HG03066 (cell line): Measurements from ENCODE around the gene POLR1G.
"Not testable (repeated sequence)": the region's sequence is repeated elsewhere in the genome, so short reads cannot be mapped to it uniquely, and the experiment has no call there.

Experiments
- ATAC-seq: cut with Tn5 transposase; IDR thresholded peaks from one replicate; pipeline ENCODE4 v1.9.1; 2021; ENCODE audit warnings: low read depth; ENCODE audit not compliant: unreplicated experiment

The POLR1G gene

DNA sequence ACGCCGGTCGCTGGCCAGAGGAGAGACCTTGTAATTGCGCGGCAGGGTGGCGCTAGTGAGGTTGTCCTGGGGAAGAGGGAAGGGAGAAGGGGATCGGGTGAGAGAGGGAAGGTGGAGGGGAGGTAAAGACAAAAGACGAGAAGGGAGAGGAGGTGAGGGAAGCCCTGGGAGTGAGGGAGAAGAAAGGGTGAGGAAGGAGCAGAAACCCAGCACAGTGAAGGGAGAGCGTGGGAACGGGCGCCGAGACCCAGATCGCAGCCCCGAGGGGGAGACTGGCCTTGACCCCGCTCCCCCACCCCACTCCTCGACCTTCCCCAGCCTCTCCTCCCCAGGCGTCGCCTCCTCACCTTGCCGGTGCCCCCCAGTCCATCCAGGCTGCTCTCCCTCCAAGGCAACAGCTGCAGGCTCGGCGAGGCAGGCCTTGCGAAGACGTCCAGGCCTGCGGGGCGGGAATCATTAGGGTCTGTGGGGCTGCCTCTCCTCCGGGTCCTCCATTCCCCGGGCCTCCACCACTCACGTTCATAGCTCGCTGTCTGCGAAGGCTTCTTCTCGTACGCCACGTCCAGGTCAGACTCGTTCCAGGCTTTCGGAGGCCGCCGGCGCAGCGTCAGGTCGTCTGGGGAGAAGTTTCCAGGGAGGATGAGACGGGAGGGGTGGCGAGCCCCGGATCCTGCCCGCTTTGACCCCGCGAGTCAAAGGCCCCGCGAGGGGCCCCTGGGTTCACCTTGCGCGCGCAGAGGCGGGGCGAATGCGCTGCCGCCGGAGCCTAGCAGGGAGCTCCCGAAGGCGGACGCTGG lies 10.4 kb upstream of the POLR1G start:
- ATAC-seq: no peak

- no peak for ATAC-seq
Observed at GRCh38 chr19:45400192-45400591, 6.3 kb upstream of the POLR1G start.

GRCh38 chr19:45401815-45402214 lies 4.6 kb upstream of the POLR1G start:
- no peak for ATAC-seq

GRCh38 chr19:45402298-45403061 lies 4.0 kb upstream of the POLR1G start:
- ATAC-seq: no peak

GRCh38 chr19:45403272-45403671 lies 3.2 kb upstream of the POLR1G start:
- no peak for ATAC-seq

DNA sequence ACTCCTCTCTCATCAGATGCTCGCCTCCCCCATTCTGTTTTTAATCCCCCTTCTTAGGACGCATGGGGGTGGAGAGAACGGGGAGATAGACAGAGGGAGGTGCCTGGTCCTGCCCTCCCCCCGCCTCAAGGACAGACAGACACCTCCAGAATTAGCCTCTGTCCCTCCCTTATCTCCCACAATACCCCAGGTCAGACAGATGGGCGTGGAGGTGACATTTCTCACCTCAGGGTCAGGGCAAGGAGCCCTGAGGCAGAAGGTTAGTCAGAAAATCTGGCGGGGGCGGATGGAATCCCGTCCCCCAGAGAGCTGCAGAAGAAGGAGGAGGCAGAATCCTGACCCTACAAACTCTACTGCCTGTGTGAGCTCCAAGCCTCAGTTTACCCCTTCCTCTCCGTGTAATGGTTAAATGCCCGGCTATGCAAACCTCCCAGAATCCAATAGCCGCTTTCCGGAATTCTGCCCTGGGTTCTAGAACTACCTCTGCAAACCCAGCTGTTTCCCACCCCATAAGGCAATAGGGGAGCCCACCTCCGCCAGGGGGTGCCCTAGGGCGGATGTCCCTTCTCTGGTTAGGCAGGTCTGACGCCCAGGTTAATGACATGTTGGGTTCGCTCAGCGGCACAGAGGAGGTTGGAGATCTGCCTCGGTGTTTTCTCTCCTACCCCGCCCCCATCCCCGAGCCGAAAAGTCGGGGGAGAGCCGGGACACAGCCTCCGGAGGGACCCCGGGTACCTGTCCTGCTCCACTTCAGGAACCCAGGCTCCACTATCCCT lies 2.5 kb upstream of the POLR1G start:
- no peak for ATAC-seq

GRCh38 chr19:45404557-45405434 lies 1.6 kb upstream of the POLR1G start, which contains the start of gene PPP1R13L:
PPP1R13L (minus strand) TSS chr19:45405069; CDS start chr19:45398318, 6,751 bp downstream.
- no peak for ATAC-seq

GRCh38 chr19:45405435-45406225 lies 814 bp upstream of the POLR1G start:
- ATAC-seq: peak; percentile 39

DNA sequence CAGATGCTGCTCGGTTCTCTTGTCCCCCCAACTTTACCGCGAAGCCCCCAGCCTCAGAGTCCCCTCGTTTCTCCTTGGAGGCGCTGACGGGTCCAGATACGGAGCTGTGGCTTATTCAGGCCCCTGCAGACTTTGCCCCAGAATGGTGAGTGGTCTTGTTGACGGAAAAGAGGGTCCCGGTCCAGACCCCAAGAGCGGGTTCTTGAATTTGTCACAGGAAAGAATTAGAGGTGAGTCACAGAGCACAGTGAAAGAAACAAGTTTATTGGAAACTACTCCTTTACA lies 589 bp downstream of the POLR1G start:
- ATAC-seq: no peak

DNA sequence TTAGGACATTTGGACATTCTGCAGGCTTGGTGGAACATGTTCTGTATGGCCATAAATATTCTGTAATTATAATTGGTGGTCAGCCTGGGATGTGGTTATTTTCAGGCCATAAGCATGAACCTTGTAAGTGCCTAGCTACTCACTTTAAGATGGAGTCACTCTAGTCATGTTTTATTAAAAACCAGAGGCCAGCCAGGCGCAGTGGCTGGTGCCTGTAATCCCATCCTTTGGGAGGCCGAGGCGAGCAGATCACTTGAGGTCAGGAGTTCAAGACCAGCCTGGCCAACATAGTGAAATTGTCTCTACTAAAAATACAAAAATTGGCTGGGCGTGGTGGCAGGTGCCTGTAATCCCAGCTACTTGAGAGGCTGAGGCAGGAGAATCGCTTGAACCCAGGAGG lies 1.1 kb downstream of the POLR1G start:
- ATAC-seq: not testable (repeated sequence)

- no peak for ATAC-seq
Observed at GRCh38 chr19:45408121-45408520, 1.7 kb downstream of the POLR1G start.

DNA sequence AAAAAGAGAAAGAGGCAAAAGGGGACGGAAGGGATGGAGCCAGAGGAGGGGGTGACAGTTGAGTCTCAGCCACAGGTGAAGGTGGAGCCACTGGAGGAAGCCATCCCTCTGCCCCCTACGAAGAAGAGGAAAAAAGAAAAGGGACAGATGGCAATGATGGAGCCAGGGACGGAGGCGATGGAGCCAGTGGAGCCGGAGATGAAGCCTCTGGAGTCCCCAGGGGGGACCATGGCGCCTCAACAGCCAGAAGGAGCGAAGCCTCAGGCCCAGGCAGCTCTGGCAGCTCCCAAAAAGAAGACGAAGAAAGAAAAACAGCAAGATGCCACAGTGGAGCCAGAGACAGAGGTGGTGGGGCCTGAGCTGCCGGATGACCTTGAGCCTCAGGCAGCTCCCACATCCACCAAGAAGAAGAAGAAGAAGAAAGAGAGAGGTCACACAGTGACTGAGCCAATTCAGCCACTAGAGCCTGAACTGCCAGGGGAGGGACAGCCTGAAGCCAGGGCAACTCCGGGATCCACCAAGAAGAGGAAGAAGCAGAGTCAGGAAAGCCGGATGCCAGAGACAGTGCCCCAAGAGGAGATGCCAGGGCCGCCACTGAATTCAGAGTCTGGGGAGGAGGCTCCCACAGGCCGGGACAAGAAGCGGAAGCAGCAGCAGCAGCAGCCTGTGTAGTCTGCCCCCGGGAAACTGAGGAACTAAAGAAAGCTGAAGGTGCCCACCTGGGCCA lies 2.5 kb downstream of the POLR1G start:
- no peak for ATAC-seq

GRCh38 chr19:45409557-45409920 lies 3.1 kb downstream of the POLR1G start:
- ATAC-seq: no peak

- ATAC-seq: not testable (repeated sequence)
Observed at GRCh38 chr19:45410330-45410729, 3.9 kb downstream of the POLR1G start.

DNA sequence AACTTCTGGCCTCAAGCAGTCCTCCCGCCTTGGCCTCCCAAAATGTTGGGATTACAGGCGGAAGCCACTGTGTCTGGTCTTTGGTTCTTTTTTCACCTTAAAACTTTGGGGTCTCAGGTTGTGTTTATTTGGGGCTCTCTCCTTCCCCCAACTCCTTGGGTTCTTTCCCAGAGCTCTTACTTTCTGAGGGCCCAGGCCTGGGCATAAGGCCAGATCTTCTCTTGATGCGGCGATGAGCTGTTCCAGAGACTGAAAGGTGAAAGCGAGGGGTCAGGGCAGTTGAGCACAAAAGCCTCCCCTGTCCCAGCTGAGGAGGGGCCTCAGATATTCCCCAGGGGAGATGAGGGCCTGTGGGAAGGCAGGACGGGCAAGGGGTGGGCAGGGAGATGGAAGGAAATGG lies 7.1 kb downstream of the POLR1G start:
- no peak for ATAC-seq

- no peak for ATAC-seq
Observed at GRCh38 chr19:45414468-45414867, 8.0 kb downstream of the POLR1G start.

DNA sequence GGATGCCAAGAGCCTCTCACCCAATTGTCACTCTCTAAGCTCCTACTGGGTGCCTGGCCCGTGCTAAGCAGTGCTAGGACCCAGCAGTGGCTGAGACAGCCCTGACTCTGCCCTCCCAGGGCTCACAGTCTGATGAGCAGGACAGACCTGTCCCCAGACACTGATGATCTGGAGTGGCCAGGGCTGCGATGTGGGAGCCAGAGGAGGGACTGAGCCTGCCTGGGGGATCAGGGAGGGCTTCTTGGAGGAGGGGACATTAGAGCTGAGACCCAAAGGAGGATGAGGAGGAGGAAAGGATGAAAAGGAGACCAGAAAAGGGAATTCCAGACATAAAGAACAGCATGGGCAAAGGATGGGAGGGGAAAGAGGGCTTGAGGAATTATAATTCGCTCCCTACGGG lies 10.7 kb downstream of the POLR1G start:
- no peak for ATAC-seq

GRCh38 chr19:45418802-45419201 lies 12.4 kb downstream of the POLR1G start:
- ATAC-seq: no peak

DNA sequence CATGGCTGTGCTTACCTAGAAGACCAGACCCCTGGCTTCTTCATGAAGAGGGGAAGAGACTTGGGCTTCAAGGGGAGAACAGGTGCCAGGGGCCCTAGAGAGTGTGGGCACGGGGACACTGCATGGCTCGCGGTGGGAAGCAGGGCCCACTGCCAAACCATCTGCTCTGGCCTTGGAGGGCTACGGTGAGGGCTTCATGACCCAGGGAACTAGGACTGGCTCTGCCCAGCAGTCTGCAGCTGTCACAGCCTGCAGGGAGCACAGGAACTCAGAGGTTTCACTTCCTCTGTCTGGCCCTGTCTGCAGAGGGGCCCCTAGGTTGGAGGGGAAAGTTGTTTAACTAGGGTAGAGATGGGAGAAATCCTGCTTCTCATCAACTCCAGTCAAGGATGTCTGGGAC lies 13.0 kb downstream of the POLR1G start:
- no peak for ATAC-seq
